Natural killer cell (primary cell): Measurements from ENCODE around the gene IGFL3. TPM values are rescaled to one million over a fixed set of nuclear protein-coding genes. Genes with fewer than 3 reads are reported as not detected.

Source experiments
- ATAC-seq, 3 donors: fragments of 150-1000 bp in 2 of 3; fragments of 200-7000 bp in 1 of 3; cut with Tn5 transposase; 1 replicate in 1 of 3; 2 replicates in 2 of 3; pipeline ENCODE4 v1.10.0; 2021; ENCODE audit warnings: mild to moderate bottlenecking in 2 of 3, moderate library complexity in 2 of 3
- DNase-seq, 2 donors: peaks; one replicate each; pipeline versions ENCODE4 v3.0.0 to v3.0.0-alpha.2; 2013 to 2021; ENCODE audit warnings: mixed read lengths in 1 of 2
- H3K27ac ChIP-seq: one replicate; pipeline ENCODE4 v1.5.1; 2013; ENCODE audit warnings: mild to moderate bottlenecking, low read length
- H3K27me3 ChIP-seq: one replicate; pipeline ENCODE4 v1.6.1; 2013; ENCODE audit warnings: low read length; ENCODE audit not compliant: control insufficient read depth, insufficient read depth
- H3K36me3 ChIP-seq: one replicate; pipeline ENCODE4 v1.6.1; 2013; ENCODE audit warnings: low read length; ENCODE audit not compliant: control insufficient read depth, insufficient read depth
- H3K4me1 ChIP-seq: one replicate; pipeline ENCODE4 v1.6.1; 2013; ENCODE audit warnings: low read length; ENCODE audit not compliant: control insufficient read depth, insufficient read depth
- H3K4me3 ChIP-seq: one replicate; pipeline ENCODE4 v1.5.1; 2013; ENCODE audit warnings: low read length
- H3K9me3 ChIP-seq: one replicate; pipeline ENCODE4 v1.6.1; 2013; ENCODE audit warnings: low read length; ENCODE audit not compliant: control insufficient read depth, insufficient read depth
- H3K27ac Mint-ChIP-seq, 2 donors: one replicate each; pipeline ENCODE4 v1.8.0; 2022; ENCODE audit warnings: mild to moderate bottlenecking in 2 of 2, mixed read lengths in 2 of 2, moderate library complexity in 1 of 2
- H3K27me3 Mint-ChIP-seq, 2 donors: one replicate each; pipeline ENCODE4 v1.8.0; 2022; ENCODE audit warnings: low read depth in 2 of 2, mixed read lengths in 2 of 2
- H3K36me3 Mint-ChIP-seq: one replicate; pipeline ENCODE4 v1.8.0; 2022; ENCODE audit warnings: mixed read lengths
- H3K4me1 Mint-ChIP-seq, 2 donors: one replicate each; pipeline ENCODE4 v1.8.0; 2022; ENCODE audit warnings: mixed read lengths in 2 of 2
- H3K4me3 Mint-ChIP-seq: one replicate; pipeline ENCODE4 v1.8.0; 2022; ENCODE audit warnings: mild to moderate bottlenecking, moderate library complexity, mixed read lengths
- H3K9me3 Mint-ChIP-seq, 2 donors: one replicate each; pipeline ENCODE4 v1.8.0; 2022; ENCODE audit warnings: mixed read lengths in 2 of 2
- WGBS: methylation state at CpG from one replicate; pipeline ENCODE4 v1.1.7; 2013; ENCODE audit warnings: missing lambda C conversion rate; ENCODE audit not compliant: insufficient coverage; 5-methylcytosine and 5-hydroxymethylcytosine counted together
- intact Hi-C: fragments of 100-400 bp; cut with micrococcal nuclease; formaldehyde crosslinking; loops from one replicate; pipeline ENCODE4 v1.14.2; 2022
- total RNA-seq, 4 donors: library from RNA; stranded (reverse); fragments of 120-200 nt in 1 of 4; gene quantifications; one replicate each; pipeline versions ENCODE4 v1.2.3 to v1.2.4, GENCODE V29; 2013 to 2022
- TF ChIP-seq, protein P1 (sequence below): fragments of 200-600 bp; IDR thresholded peaks from one replicate; pipeline ENCODE4 v1.8.0; 2022; ENCODE audit warnings: antibody characterized with exemption

Gene IGFL3
- total RNA-seq, 3 donors from 2014 or later (not counting 1 experiment from before 2014, with no cell fraction given), result not detected

DNA sequence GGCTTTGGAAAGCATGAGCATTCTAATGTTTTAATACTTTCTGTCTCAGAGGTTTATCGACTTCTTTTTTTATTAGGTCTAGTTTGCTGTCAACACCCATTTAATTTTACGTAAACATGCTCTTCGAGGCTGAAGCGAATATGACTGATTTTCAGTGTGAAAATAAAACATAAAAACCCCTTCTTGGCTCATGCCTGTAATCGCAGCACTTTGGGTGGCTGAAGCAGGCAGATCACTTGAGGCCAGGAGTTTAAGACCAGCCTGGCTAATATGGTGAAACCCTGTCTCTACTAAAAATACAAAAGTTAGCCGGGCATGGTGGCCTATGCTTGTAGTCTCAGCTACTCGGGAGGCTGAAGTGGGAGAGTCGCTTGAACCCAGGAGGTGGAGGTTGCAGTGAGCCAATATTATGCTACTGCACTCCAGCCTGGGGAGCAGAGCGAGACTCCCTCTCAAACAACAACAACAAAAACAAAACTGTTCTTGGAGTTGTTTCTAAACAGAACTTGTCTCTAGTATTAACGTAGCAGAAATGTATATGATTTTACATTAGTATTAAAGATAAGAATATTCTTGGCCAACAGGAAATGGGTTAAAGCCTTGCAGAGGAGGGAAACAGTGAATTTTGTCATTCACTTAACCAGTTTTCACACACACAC is 7.1 kb upstream of the IGFL3 start:
- Histone ChIP-seq H3K4me3 (no peak overlapping the region), H3K4me1 (no peaks in the 10 kb centered on the region), H3K9me3 (no peaks in the 10 kb centered on the region), H3K27ac (no peak overlapping the region), H3K27me3 (no peaks in the 10 kb centered on the region), H3K36me3 (no peaks in the 10 kb centered on the region)
- 87% methylated on average over 9 of the region's 10 CpGs for WGBS
- no peak for DNase-seq
- Mint-ChIP-seq H3K4me1 (no peaks in the 10 kb centered on the region), H3K4me3 (no peak overlapping the region), H3K36me3 (no peaks in the 10 kb centered on the region), H3K27me3 (peaks cover 29 to 81% of the 10 kb centered on the region in 2 donors), H3K9me3 (no peaks in the 10 kb centered on the region), H3K27ac (no peak overlapping the region)
- TF ChIP-seq, protein P1, sequence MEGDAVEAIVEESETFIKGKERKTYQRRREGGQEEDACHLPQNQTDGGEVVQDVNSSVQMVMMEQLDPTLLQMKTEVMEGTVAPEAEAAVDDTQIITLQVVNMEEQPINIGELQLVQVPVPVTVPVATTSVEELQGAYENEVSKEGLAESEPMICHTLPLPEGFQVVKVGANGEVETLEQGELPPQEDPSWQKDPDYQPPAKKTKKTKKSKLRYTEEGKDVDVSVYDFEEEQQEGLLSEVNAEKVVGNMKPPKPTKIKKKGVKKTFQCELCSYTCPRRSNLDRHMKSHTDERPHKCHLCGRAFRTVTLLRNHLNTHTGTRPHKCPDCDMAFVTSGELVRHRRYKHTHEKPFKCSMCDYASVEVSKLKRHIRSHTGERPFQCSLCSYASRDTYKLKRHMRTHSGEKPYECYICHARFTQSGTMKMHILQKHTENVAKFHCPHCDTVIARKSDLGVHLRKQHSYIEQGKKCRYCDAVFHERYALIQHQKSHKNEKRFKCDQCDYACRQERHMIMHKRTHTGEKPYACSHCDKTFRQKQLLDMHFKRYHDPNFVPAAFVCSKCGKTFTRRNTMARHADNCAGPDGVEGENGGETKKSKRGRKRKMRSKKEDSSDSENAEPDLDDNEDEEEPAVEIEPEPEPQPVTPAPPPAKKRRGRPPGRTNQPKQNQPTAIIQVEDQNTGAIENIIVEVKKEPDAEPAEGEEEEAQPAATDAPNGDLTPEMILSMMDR, result no peak
- no peak for ATAC-seq
- intact Hi-C loops, result no loop called here

DNA sequence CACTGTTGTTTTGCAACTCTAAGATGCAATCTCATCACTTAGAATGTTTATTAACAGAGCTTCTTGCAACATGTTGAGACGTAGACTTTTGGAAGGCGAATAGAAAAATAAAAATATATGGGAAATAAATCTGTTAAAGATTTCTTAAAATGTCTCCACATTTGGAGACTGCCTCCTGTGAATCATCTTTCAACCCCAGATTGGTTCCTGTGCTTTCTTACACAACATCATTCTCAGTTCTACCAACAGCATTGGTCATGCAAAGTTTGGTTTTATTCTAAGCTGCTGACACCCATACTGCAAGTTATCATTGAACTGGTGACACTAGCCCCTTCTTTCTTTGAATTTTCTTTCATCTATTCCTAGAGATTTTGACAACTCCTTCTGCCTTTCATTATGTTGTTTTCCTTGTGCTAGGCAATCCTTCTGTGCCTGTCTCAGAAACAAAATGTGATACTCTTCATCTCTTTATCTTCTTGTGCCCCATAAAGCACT is 1.6 kb upstream of the IGFL3 start:
- Histone ChIP-seq H3K4me3 (no peak overlapping the region), H3K4me1 (no peaks in the 10 kb centered on the region), H3K27me3 (peaks cover 5% of the 10 kb centered on the region), H3K27ac (no peak overlapping the region), H3K9me3 (no peaks in the 10 kb centered on the region), H3K36me3 (no peaks in the 10 kb centered on the region)
- intact Hi-C loops, result no loop called here
- no peak overlapping the region for H3K4me3 Mint-ChIP-seq
- H3K27me3 Mint-ChIP-seq, result peaks cover 31 to 67% of the 10 kb centered on the region in 2 donors
- DNase-seq, result no peak
- H3K36me3 Mint-ChIP-seq, result no peaks in the 10 kb centered on the region
- H3K27ac Mint-ChIP-seq, result no peak overlapping the region
- H3K4me1 Mint-ChIP-seq, result no peaks in the 10 kb centered on the region
- WGBS, result no CpG with 5 or more reads among the region's 2 CpGs
- no peak for ATAC-seq
- H3K9me3 Mint-ChIP-seq, result no peaks in the 10 kb centered on the region
- TF ChIP-seq, protein P1, result no peak

DNA sequence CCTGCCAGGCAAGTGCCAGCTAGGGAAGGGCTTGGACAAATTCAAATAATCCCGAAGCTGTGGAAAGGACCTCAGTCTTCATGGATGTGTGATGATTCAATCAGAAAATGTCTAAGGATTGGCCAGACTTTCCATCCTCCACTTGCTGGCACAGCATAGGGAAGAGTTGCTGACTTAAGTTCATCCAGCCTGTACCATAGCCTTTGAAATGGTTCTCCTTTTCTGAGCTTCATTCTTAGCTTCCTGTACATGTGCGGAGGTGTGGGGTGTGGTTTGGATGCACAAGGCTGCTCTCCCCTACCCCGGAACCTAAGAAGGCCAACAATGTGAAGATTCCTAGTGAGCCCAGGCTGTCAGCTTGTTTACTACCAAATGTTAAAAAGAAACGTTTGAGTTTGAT is 959 bp upstream of the IGFL3 start:
- H3K9me3 ChIP-seq, result no peaks in the 10 kb centered on the region
- TF ChIP-seq, protein P1, result no peak
- H3K4me3 Mint-ChIP-seq, result no peak overlapping the region
- 74% methylated on average over 2 of the region's 4 CpGs for WGBS
- no peaks in the 10 kb centered on the region for H3K36me3 ChIP-seq
- H3K27me3 ChIP-seq, result peaks cover 5% of the 10 kb centered on the region
- no peaks in the 10 kb centered on the region for H3K9me3 Mint-ChIP-seq
- intact Hi-C loops, result no loop called here
- H3K4me1 Mint-ChIP-seq, result no peaks in the 10 kb centered on the region
- no peak overlapping the region for H3K27ac ChIP-seq
- no peaks in the 10 kb centered on the region for H3K4me1 ChIP-seq
- ATAC-seq, result no peak
- no peak overlapping the region for H3K4me3 ChIP-seq
- H3K36me3 Mint-ChIP-seq, result no peaks in the 10 kb centered on the region
- H3K27me3 Mint-ChIP-seq, result peaks cover 31 to 70% of the 10 kb centered on the region in 2 donors
- no peak for DNase-seq
- H3K27ac Mint-ChIP-seq, result no peak overlapping the region

DNA sequence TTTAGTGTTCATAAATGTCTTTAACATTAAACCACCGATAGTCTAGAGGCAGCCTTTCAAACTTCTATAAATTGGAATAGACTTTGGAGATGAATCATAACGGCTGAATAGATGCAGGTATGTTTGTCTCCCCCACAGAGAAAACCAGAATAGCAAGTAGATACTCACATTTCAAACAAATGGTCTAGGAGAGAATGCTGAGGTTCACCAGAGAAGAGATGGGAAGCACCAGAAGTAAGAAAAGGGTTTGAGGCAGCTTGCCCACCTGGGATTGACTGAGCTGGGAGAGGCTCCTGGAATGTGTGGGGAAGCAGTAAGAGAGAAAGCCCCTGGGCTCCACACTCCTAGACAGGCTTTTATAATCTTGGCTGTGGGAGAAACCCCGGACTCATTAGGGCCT is 6.4 kb downstream of the IGFL3 start:
- Mint-ChIP-seq H3K4me1 (no peaks in the 10 kb centered on the region), H3K9me3 (no peaks in the 10 kb centered on the region), H3K27me3 (peaks cover 23 to 44% of the 10 kb centered on the region in 2 donors), H3K36me3 (no peaks in the 10 kb centered on the region), H3K4me3 (no peak overlapping the region), H3K27ac (no peak overlapping the region)
- H3K4me1 ChIP-seq, result no peaks in the 10 kb centered on the region
- TF ChIP-seq, protein P1, result no peak
- ATAC-seq (no peak), DNase-seq (no peak)
- 75% methylated on average over 1 of the region's 3 CpGs for WGBS
- H3K4me3 ChIP-seq, result no peak overlapping the region
- intact Hi-C loops, result no loop called here
- peaks cover 6% of the 10 kb centered on the region for H3K27me3 ChIP-seq
- no peaks in the 10 kb centered on the region for H3K36me3 ChIP-seq
- H3K27ac ChIP-seq, result no peak overlapping the region
- no peaks in the 10 kb centered on the region for H3K9me3 ChIP-seq
